Choroid plexus epithelial cell (primary cell): ENCODE measurements around the gene NKX6-2.

Source experiments
- DNase-seq: peaks from one replicate; pipeline ENCODE4 v3.0.0-alpha.2; 2010; ENCODE audit warnings: low read depth
- H3K4me3 ChIP-seq: 2 replicates; pipeline ENCODE4 v1.5.1; 2011; ENCODE audit warnings: low read depth, mild to moderate bottlenecking, control low read depth, low read length, moderate library complexity
- TF ChIP-seq, protein P1 (sequence below): conservative IDR thresholded peaks from 2 replicates; pipeline ENCODE4 v1.5.1; 2011; ENCODE audit warnings: low read depth, mild to moderate bottlenecking, control low read depth, inconsistent platforms, low read length, moderate library complexity

Gene NKX6-2

GRCh38 chr10:132816718-132817117, 30.8 kb upstream of the NKX6-2 start:
- no peak overlapping the region for H3K4me3 ChIP-seq
- DNase-seq: no peak
- TF ChIP-seq, protein P1, sequence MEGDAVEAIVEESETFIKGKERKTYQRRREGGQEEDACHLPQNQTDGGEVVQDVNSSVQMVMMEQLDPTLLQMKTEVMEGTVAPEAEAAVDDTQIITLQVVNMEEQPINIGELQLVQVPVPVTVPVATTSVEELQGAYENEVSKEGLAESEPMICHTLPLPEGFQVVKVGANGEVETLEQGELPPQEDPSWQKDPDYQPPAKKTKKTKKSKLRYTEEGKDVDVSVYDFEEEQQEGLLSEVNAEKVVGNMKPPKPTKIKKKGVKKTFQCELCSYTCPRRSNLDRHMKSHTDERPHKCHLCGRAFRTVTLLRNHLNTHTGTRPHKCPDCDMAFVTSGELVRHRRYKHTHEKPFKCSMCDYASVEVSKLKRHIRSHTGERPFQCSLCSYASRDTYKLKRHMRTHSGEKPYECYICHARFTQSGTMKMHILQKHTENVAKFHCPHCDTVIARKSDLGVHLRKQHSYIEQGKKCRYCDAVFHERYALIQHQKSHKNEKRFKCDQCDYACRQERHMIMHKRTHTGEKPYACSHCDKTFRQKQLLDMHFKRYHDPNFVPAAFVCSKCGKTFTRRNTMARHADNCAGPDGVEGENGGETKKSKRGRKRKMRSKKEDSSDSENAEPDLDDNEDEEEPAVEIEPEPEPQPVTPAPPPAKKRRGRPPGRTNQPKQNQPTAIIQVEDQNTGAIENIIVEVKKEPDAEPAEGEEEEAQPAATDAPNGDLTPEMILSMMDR: no peak

DNA sequence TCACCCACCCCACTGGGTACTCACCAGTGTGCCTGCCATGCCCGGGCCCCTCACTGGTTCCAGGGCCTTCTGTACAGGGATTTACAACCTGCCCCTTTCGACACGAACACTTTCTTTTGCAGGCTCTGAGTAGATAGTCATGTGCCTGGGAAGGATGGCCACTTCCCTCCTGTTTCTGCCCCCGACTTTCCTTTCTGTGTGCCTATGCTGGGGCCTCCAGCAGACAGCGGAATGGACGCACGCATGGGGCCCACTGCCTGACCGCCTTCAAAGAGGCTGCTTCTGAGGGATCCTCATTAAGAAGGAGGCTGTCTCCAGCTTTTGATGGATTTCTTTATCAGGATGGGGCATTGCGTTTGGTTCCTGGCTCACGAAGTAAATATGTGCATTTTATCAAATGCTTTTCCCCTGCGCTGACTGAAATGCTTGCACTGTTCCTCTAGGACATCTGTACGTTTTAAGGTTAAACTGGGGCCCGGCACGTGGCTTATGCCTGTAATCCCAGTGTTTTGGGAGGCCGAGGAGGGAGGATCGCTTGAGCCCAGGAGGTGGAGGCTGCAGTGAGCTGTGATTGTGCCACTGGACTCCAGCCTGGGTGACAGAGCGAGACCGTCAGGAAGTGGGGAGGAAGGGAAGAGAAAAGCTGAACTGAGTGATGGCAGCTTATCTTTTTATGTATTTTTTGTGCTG, 29.4 kb upstream of the NKX6-2 start:
- DNase-seq: no peak
- TF ChIP-seq, protein P1: no peak
- H3K4me3 ChIP-seq: no peak overlapping the region

DNA sequence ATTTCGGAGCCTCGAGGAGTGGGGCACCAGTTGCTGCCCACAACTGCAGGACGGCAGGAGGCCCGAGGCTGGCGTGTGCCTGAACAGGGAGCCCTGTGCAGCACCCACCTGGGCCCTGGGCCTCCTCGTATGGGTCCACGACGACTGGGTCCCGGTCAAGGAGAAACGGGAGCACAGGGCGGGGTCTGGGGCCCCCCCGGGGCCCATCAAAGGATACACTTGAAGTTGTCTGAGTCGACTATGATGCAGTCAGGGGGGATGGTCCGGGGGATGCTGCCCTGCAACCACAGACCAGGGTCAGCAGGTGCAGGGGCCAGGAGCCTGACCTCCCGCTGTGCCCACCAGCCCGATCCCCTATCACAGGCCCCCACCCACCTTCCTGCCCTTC, 28.5 kb upstream of the NKX6-2 start:
- TF ChIP-seq, protein P1: no peak
- no peak overlapping the region for H3K4me3 ChIP-seq
- DNase-seq: no peak

- no peak overlapping the region for H3K4me3 ChIP-seq
- TF ChIP-seq, protein P1: no peak
- no peak for DNase-seq
These were observed 27.9 kb upstream of the NKX6-2 start for GRCh38 chr10:132813560-132814468.

- no peak overlapping the region for H3K4me3 ChIP-seq
- DNase-seq: no peak
- TF ChIP-seq, protein P1: no peak
These were observed 27.1 kb upstream of the NKX6-2 start for GRCh38 chr10:132813001-132813401.

DNA sequence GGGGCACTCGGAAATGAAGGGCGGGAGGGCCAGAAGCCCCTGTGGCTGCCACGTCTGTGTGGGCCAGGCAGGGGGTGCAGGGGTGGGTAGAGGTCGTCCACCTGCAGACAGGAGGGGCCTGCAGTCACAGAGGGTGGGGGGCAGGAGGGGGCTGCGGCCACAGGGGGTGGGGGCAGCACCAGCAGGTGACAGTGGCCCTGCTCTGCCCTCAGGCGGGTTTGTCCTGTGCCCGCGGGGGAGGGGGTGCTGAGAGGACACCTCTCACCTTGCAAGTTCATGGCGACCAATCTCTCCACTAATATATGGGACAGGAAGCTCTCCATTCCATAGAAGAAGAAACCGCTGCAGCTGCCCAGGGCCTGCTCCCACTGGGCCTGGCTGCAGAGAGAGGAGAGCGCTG, 26.6 kb upstream of the NKX6-2 start:
- TF ChIP-seq, protein P1: no peak
- DNase-seq: no peak

More for the DNA sequence above, 26.6 kb upstream of the NKX6-2 start:
- no peak overlapping the region for H3K4me3 ChIP-seq
